A549 (cell line): ENCODE data around the gene PIGU.

Source experiments
- POLR2A ChIP-seq: IDR thresholded peaks from 2 replicates; pipeline ENCODE4 v1.6.1; 2012; ENCODE audit warnings: mild to moderate bottlenecking, low read length
- RAD21 ChIP-seq, 2 experiments: fragments of >200 bp in 1 of 2; sonication (Bioruptor Twin) in 1 of 2; formaldehyde crosslinking in 1 of 2; IDR thresholded peaks in 1 of 2; conservative IDR thresholded peaks in 1 of 2; 2 replicates in 1 of 2; 3 replicates in 1 of 2; pipeline ENCODE4 v1.6.1; 2012 to 2018; ENCODE audit warnings: inconsistent platforms in 1 of 2
- RFX5 ChIP-seq: fragments of 450-650 bp; IDR thresholded peaks from 2 replicates; pipeline ENCODE4 v1.7.1; 2014; ENCODE audit warnings: antibody characterized with exemption, mild to moderate bottlenecking, moderate library complexity

DNA sequence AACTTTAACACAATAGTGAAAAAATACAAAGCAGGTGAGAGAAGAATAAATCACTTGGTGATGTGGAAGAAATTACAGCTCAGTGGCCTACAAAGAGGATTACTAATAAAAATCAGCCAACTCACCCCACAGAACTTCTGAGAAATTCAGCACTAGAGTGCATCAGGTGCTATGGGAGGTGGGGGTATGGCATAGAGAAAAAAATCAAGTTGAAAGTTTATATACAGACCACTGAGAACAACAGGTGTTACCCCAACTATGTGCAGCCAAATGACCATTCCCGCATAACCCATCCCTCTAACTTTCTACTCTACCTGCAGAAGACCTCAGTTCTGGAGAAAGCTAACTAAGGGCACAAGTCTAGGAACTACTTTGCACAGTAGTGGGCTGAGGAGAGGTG lies 47.0 kb downstream of the PIGU start:
- TF ChIP-seq POLR2A (no peak), RFX5 (no peak), RAD21 (conservative IDR thresholded peaks at IDR 0.05 in 1 of 2, IDR thresholded peaks at IDR 0.05 in 1 of 2) (no peak)
